NCI-H1436 (cell line): ENCODE results near the gene IL31RA.

Experiments used
- DNase-seq: peaks from one replicate; lab custom pipeline; 2025; lab: John Stamatoyannopoulos, UW

The IL31RA gene

DNA sequence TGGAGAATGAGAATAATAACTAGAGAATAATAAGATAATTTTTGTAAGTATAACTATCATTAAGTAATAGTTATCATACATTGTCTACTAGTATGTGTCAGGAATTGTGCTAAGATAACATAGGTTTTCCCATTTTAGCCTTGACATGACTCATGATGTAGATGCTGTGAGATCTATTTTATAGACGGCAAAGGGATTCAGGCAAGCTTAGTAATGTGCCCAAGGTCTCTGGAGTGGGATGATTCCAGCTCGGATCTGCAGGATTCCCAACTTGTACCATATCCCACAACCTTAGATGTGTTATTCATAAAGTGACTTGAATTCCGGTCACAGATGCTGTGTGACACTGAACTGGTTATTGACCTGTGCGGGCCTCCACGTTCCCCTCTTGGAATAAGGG lies 51.5 kb downstream of the IL31RA start:
- no peak for DNase-seq

DNA sequence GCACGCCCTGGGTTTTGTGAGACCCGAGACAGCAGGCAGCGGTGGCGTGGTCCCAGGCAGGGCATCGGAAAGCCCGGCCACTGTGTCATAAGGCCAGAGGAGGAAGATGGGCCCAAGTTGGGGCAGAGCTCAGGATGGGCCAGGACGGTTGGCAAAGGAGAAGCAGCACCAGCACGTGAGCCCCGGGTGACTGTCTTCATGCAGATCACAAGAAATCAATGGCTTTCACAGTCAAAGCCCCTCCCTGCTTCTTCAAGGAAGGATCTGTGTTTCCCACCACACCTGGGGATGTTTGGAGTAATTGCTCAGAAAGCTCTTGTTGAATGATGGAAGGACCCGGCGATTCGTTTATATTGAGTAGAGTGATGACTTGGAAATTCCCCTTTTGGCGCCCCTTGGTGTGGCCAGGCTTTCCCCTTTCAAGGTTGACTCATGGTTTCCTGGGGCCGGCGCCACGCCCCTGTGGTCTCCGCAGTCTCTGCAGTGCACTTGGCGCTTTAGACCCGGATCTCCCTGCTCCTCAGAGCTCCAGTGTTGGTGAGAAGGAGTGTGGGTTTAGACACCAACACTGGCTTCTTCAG lies 52.1 kb downstream of the IL31RA start:
- no peak for DNase-seq

GRCh38 chr5:55904152-55904551 lies 53.0 kb downstream of the IL31RA start:
- DNase-seq: no peak

DNA sequence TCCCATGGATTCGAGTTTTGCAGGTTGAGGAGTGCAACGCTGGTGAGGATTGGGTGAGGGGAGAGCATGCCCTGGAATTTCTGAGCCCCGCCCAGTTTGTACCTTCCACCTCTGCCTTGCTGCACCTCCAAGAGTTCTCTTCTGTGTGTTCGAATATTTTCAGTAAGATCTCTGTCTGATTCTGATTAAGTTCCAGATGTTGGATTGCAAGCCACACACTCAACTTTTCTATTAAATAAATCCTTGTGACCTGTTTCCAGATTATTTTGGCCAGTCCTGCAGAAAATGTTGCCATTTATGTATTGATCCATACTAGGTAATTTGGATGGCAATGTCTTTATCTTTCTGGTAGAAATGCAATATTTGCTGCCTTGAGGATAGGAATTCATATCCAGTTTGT lies 54.1 kb downstream of the IL31RA start:
- no peak for DNase-seq

DNA sequence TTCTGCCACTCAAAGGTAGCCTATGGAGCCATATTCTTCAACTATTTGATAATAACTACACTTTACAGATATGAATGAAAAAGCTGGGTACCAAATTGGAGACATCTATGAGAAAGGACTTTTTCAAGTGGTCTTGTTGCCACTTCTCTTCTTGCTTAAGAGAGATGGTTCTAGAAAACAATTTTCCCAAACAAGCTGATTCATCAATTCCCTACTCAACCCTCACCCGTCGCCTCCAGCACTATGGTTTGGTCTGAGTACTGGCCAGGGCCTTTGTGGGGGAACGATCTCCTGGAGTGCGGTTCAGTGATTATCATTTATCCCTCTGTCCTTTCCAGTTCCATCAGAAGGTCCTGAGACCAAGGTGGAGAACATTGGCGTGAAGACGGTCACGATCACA lies 56.8 kb downstream of the IL31RA start:
- no peak for DNase-seq

- DNase-seq: no peak
Measured at GRCh38 chr5:55908804-55909203, 57.6 kb downstream of the IL31RA start.

DNA sequence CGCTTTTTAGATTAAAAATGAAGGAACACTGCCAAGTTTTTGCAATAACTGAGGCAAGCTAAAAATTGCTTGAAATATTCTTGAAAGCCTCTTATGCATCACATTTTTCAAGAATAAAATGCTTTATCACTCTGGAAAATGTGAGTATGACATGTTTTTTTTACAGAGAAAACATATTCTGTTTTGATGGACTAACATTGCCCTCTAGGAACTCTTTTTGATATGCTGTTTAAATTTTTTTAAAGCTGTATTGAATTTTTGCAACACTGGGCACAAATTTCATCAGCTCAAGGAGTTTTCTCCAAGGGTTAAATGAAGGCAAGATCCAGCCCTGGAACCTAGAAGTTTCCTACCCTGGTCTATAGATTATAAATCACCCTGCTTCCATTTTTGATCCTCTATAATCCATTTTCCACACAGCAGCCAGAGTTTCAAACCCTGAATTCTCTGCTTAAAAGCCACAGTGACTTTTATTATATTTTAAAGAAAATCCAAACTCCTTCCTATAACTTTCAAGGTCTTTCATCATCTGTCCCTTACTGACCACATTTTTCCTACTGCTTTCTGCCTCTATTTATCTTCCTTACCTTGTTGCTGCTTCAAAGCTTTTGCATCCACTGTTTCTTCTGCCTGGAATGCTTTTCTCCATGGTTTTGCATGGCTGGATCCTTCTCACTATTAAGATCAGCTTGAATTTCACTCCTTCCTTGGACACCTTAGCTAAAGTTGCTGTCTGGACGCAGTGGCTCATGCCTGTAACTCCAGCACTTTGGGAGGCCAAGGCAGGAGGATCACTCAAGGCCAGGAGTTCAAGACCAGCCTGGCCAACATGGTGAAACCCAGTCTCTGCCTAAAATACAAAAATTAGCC lies 60.9 kb downstream of the IL31RA start:
- DNase-seq: no peak

- DNase-seq: no peak
Measured at GRCh38 chr5:55913466-55914413, 62.6 kb downstream of the IL31RA start.

DNA sequence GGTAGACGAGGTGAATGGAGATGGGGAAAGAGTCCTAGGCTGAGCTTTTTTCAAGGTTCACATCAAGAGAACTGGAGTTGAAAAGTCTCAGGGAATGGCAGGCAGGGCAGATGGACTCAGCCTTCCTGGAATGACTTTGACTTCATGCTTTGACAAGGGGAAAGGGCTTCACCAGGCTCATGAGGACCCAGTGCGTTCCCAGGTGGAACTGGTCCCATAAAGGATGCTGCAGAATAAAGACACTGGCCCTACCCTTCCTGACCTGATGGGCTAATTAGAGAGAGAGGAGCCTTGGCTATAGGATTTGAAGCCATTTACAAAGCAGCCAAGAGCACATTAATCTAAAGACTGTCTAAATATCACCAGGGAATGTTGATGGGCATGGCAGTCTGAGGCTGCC lies 63.8 kb downstream of the IL31RA start:
- DNase-seq: no peak

GRCh38 chr5:55915783-55916182 lies 64.6 kb downstream of the IL31RA start:
- DNase-seq: no peak

GRCh38 chr5:55916986-55917385 lies 65.8 kb downstream of the IL31RA start:
- no peak for DNase-seq

DNA sequence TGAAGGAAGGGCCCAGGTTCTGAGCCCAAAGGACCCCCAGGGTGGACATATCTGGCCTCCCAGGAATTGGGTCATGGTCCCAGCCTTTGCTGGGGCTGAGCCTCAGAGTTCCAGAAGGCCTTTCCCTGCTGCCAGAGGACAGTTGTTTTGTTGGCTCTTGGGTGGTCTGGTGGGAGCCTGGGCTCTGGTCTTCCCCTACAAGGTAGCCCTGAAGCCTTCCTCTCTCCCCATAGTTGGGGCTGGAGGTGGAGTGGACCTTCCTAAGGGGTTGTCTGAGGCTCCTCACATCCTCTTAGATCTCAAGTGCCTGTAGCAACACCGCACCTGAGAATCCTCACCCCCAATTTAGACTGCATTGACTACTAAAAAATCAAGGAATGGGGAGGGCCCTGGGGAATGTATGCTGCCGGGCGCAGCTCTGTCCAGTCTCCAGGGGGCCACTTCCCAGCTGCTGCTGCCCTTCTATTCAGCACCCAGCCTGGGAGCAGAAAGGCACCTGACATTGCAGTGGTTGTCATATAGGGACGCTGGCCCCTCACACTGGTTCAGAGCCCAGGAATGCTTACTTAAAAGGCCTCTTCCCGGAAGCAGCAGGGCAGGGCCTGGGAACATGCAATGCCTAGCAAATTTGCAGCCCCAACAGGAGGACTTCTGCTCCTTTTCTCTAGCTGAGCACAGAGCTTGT lies 66.4 kb downstream of the IL31RA start:
- no peak for DNase-seq

GRCh38 chr5:55918087-55919035 lies 67.2 kb downstream of the IL31RA start:
- DNase-seq: no peak

- DNase-seq: no peak
Measured at GRCh38 chr5:55919625-55920024, 68.5 kb downstream of the IL31RA start.

DNA sequence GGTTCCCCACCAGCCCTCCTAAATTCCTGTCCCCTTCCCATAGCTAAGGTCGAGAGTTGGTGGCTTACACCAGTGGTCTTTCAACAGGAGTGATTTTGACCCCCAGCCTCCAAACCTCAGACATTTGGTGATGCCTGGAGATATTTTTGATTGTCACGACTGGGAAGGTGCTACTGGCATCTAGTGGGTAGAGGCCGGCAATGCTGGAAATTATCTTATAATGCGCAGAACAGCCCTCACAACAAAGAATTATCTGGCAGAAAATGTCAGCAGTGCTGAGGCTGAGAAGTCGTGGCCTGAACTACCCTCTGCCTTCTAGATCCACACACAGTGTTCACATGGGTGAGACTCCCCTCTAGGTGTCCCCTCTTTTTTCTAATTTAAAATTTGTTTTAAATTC lies 69.6 kb downstream of the IL31RA start:
- DNase-seq: no peak

GRCh38 chr5:55921617-55922016 lies 70.5 kb downstream of the IL31RA start:
- DNase-seq: no peak

DNA sequence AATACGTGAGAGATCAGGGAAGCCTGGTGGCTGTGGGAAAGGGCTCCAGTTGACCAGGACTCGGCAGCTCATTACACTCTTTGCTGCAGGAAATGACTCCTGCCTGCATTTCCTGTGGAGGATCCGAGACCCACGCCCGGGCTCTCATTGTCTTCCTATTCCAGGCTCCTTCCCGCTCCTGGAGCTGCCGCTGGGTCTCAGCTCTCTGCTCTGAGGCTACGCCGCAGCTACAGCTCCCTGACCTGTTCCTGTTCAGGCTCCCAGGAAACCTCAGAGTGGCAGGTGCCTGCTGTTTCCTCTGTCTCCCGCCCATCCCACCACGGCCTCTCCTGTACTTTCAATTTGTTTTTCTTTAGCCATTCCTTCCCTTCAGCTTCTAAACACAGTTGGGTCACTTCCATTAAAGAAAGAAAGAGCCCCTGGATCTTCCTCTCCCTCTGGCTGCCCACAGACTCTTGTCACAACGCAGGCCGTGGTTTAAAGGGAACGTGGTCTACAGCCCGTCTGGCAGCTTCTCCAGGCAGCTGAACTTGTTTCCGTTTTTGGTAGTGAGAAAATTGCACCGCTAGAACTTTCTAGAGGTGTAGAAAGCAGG lies 72.1 kb downstream of the IL31RA start:
- DNase-seq: peak; percentile 4

DNA sequence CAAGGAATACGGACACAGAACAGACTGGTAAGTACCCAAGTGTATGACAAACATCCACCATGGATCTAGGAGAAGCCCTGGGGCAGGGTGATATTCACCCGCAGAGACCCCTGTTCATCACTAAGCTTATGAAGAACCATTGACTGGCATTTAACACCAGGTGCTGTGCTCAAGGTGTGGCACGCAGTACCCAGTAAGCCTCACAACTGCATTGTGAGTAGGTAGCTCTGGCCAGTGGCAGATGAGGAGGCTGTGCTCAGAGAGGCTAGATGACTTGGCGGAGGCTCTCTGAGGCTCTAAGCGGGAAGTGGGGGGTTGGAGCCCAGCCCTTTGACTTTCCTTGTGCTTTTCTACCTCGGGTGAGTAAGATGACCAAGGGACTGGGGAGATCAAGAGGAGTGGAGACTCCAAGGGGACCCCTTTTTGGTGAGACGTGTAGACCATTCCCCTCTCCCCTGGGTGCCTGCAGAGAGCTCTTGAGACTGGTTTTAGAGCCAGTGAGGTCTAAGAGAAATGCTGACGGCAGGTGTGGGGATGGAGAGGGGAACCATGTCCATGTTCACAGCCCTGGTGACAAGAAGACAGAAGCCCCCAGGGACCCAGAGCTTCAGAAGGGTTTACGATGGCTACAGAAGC lies 72.8 kb downstream of the IL31RA start:
- DNase-seq: no peak

- DNase-seq: no peak
Measured at GRCh38 chr5:55924744-55925143, 73.6 kb downstream of the IL31RA start.

DNA sequence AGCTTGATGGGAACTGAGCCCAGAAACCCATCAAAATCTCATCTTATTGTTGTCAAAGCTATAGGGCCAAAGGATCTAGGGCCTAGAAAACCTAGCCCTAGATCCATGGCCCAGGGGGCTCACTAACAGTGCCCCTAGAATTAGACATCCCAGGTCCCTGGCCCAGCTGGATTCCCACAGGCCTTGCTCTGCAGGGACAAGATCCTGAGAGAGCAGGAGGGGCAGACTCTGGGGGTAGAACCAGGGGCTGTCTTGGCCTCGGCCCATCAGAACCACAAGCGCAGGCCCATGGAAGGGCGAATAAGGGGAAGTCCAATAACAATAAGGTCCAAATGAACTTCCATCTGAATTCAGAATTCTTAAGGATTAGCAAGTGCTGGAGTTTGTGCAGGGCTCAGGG lies 74.0 kb downstream of the IL31RA start:
- DNase-seq: no peak
